ENCODE results near the gene HSPG2.
A peak's percentile ranks its signal among the peaks of the same experiment; 100 is the strongest.
"Not testable (repeated sequence)": the region's sequence is repeated elsewhere in the genome, so short reads cannot be mapped to it uniquely, and the experiment has no call there.

HSPG2 gene

DNA sequence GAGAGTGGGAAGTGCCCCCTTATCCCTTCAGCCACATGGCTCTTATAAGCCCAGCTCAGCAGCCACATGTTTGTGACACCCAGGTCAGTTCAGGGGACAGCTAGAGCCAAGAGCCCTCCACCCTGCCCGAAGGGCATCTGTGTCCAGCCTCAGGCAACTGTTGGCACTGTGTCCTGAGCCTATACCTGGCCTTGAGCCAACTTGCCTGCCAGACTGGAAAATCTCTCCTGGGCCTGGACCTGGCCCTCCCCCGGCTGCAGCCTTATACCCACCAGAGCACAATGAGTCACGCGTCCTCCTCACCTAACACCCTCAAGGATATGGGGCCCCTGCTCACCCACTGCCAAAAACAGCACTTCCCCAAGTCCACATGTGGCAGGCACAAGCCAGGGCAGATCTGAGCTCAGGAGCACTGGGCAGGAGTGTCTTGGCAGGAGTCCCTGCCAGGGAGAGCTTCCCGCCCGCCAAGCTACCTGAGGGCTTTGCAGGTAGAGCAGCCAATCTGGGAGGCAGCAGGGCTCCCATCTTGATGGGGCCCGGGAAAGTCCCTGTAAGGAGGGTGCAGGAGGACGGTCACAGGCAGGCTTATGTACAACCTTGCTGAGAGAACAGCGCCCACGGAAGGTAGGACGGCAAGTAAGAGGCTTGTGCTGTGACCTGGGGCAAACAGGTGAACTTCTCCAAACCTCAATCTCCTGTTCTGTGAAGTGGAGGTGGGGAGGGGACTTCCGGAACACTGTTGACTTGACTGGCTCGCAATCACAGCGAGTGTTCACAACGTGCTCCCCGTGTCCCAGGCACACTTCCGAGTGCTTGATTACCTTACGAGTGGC is 19.8 kb upstream of the HSPG2 start:
- DNase-seq (ENCODE audit: low read depth in 1 of 2, low spot score in 1 of 2): peak in 1 of 2 donors; percentile 24

DNA sequence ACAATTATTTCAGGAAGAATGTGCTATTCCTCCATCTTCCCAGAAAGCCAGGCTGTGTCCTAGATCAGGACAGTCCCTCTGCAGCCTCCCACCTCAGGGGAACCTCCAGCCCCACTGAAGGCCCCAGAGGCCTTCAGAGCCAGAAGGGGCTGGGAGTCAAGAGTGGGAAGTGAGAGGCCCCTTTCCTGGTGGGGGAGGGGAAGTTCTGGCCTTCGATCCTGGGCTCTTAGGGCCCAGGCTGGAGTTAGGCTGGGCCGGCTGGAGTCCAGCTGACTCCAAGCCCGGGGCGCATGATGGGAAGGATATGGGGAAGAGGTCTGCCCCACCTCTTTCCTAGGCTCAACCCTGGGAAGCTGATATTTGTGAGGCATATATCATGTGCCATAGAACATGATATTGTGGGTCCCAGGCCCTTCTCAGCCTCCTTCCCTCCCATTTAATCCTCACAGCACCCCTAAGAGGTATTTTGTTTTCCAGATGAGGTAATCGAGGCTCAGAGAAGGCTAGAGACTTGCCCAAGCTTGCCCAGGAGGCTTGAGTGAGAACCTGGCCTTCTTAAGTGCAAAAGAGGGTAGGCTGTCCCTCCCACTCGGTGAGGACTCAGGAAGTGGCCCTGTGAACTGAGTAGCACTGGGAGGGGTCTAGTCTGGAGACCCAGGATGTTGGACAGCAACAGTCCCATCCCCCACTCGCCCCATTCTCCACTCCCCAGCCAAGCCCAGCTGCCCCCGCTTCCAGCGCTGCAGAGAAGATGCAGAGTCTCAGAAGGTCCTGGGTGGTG is 18.6 kb upstream of the HSPG2 start:
- no peak for DNase-seq (ENCODE audit: low read depth in 1 of 2, low spot score in 1 of 2)

DNA sequence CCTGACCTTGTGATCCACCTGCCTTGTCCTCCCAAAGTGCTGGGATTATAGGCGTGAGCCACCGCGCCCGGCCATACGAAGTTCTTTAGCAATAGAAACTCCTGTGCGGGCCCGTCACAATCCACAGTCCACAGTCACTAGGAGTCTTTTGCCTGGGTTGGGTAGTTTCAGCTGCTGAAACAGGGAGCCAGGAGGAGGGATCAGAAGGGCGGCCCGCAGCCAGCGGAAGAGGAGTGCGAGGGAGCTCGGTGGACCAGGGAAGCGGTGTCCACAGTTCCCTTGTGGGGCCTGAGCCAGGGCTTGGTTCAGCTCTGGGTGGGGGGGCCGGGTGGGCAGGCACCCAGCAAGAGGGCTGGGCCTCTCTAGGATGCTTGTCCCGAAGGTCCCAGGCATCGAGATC is 17.9 kb upstream of the HSPG2 start:
- DNase-seq (ENCODE audit: low read depth in 1 of 2, low spot score in 1 of 2): no peak

DNA sequence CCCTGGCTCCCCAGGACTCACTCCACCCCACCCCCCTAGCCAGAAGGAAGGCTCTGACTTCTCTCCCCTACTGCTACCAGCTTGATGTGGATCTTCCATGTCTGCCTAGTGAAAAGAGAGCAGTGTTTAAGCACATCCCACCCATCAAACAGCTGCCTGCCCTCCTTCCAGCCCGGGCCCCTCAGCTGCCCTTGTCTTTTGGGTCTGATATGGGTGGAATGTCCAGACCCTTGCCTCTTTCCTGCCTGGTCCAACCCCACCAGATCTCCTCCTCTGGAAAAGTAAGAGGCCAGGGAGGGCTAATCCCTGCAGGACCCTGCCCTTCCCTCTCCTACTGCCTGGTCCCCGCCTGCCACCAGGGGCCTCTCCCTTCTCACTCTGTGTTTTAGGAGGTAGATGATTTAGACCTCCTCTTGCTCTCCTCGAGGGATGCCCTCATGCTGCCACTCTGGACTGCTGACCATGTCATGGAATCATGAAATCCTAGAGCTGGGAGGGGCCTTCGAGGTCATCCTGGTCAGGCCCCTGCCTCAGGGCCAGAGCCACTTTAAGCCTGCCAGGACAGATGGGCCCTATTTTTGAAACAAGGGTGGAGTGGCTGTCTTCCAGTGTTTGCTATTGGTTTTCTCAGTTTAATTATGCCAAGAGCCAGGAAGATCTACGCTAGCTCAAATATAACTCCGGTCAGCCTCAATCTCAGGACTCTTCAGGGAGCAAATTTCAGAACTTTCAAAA is 15.8 kb upstream of the HSPG2 start:
- no peak for DNase-seq (ENCODE audit: low read depth in 1 of 2, low spot score in 1 of 2)

DNA sequence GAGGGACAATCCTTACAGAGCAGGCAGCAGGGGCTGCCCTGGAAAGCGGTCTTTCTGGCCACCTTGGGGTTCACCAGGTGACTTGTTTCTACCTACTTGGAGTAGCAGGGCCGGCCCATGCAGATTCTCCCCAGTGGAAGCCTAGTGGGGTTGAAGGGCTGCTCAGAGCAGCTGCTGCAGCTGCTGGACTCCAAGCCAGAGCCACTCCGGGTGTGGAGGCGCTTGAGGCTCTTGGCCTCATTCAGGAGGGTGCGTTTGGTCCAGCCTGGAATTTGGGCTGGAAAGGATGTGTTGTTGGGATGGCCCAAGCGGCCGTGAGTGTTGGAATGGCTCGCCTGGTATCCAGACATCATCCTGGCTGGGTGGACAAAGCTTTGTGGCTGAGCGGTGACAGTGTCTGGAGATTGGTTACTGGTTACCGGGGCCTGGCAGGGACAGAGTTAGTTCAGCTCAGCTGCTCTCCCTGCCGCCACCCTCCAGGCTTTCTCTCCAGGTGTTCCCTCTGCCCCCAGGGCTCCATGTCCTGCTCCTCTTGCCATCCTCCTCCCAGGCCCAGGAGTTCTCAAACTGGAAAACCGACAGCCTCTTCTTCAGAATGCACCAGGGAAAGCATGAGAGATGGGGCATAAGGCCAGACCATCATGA is 14.2 kb upstream of the HSPG2 start:
- no peak for DNase-seq (ENCODE audit: low read depth in 1 of 2, low spot score in 1 of 2)

DNA sequence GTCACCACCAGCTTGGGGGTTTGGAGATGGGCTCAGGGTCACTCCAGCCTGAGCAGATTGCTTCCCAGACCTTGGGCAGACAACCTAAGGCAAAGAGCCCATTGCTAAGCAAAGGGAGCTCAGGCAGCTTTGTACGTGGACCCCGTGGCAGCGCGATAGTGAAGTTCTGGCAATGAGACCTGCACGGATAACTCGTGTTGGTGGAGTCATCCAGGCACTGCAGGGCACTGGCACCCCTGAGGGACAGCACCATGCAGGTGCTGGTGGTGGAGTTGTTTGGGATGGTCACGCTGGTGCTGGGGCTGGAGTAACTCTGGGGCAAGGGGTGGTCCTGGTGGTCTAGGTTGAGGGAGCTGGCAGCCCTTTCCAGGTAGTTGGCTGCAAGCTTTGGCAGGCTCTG is 13.6 kb upstream of the HSPG2 start:
- DNase-seq (ENCODE audit: low read depth in 1 of 2, low spot score in 1 of 2): no peak

DNA sequence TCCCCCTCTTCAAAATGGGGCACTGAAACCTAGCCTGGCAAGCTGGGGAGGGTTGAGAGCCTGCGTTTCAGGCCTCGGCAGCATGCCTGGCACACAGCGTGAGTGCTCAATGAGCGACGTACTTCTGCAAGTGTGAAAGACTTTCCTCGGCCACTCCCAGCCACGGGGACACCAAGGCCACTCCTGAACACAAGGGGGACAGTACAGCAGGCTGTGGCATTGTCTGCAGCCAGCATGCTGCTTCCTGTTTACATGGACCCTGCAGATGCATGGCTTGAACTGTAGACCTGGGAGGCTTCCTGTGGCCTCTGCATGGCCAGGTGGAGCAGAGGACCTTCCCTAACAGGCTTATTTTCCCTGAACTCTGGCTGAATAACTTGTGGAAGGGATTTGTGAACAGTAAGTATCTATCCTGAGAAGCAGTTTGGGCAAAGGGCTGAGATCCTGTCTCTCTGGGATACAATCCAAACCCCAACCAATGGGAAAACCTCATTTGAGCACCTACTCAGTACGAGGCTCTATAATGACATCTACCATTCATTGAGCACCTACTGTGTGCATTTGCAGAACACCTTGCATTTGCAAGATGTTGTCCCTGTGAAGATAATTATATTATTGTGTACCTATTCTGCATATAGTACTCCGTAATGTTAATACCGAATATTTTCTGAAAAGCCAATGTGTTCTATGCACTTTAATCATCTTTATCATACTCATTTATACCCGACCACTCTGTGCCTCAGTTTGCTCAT is 9.9 kb upstream of the HSPG2 start:
- DNase-seq (ENCODE audit: low read depth in 1 of 2, low spot score in 1 of 2): no peak

DNA sequence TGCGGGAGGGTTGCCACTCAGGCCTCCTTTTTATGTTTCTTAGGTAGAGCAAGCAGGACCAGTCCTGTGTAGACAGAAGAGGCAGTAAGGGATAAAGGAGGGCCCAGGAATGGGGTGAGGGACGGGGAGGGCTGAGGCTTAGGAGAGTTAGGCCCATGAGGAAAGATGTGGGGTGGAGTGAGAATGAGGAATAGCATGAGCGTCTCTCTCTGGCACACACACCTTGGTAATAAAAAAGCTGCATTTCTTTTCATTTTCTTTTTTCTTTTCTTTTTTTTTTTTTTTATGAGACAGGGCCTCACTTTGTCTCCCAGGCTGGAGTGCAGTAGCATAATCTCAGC is 7.6 kb upstream of the HSPG2 start:
- no peak for DNase-seq (ENCODE audit: low read depth in 1 of 2, low spot score in 1 of 2)

DNA sequence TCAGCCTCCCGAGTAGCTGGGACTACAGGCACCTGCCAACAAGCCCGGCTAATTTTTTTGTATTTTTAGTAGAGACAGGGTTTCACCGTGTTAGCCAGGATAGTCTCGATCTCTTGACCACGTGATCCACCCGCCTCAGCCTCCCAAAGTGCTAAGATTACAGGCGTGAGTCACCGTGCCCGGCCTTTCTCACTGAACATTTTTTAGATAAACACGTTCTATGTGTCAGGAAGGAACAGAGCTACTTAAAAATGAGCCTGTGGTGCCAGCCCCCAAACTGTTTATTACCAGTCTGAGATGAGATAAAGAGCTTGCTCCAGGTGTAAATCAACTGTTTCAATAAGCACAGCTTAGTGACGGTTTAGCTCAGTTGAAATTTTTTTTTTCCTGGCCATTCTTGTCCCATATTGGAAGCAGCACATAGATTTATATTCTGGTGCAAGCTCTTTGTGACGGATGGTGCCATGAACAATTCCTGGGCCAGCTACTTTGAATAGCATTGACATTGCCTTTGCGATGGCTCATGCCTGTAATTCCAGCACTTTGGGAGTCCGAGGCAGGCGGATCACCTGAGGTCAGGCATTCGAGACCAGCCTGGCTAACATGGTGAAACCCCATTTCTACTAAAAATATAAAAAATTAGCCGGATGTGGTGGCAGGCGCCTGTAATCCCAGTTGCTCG is 6.0 kb upstream of the HSPG2 start:
- not testable (repeated sequence) for DNase-seq (ENCODE audit: low read depth in 1 of 2, low spot score in 1 of 2)

DNA sequence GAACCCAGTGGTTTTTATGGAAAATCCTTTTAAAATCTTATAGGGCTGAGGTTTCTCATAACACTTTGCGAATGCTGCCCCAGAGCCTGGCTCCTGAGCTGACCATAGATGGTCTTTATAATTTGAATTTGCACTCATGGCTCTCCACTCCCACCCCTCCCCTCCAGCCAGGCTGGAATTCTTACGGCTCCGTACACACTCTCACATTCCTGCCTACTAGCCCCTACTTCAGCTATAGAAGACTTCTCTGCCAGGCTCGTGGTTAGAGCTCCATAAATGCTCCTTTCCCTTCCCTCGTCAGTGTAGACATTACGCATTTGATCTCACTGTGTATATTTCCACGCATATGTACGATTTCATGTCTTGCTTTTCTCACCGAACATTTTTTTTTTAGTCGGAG is 5.4 kb upstream of the HSPG2 start:
- DNase-seq (ENCODE audit: low read depth in 1 of 2, low spot score in 1 of 2): no peak

DNA sequence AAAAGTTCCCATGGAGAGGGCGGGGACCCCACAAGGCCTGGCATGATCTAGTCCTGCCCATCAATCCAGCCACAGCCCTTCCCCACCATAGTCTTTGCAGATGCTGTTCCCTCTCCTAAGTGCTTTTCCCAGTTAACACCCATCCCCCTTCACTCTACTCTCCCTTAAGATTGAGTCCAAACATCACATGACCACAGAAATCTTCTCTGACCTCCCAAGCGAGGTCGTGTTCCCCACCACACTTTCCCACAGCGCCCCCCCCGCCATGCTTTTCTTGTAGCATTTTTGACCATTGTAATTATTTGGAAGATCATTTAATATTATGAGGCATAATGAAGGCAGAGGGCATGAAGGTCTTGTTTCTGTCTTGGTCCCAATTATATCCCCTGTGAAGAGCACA is 4.3 kb upstream of the HSPG2 start:
- no peak for DNase-seq (ENCODE audit: low read depth in 1 of 2, low spot score in 1 of 2)

DNA sequence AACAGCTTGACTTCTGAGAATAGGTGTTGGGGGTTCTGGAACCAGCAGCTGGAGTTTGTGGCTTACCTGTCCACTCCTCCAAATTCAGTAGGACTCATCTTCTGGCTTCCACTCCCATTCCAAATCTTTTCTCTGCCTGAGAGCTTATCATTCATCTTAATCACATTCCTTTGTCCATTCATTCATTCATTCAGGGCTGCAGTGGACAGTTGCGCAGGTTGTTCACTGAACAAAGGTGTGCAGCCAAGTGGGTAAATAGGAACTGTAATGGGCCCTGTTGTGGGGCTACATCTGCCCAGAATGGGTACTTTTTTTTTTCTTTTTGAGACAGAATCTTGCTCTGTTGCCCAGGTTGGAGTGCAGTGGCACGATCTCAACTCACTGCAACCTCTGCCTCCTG is 3.4 kb upstream of the HSPG2 start:
- DNase-seq (ENCODE audit: low read depth in 1 of 2, low spot score in 1 of 2): no peak

DNA sequence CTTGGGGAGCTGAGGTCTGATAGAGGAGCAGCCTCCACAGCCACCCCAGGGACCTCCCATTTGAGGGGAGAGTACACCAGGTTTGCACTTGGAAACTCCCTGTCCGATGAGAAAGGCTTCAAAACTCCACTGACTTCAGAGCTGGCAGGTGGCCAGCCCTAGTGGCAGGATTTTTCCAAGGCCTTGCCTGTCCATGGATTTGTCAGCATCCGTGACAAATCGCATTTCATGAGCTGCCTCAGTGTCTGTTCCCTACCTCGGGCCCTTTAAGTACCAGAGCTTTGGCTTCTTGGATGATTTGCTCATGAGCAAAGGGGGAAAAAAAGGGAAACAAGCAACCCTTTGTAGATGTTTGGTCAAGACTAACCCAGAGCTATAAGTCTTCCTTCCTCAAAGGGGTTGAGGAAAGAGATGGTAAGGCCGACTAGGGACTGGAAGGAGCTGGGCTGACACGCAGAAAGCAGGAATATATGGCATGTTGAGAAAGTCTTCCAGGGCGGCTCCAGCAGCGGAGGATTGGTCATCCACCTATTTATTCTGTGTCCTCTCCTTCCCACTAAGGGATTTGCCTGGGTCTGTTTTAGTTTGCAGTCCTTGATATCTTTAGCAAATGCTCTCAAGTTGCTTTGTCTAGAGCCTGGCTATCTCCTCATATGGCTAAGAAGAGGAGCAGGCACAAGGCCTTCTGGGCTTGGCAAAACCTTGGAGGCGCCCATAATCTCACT is 2.7 kb upstream of the HSPG2 start:
- DNase-seq (ENCODE audit: low read depth in 1 of 2, low spot score in 1 of 2): no peak

DNA sequence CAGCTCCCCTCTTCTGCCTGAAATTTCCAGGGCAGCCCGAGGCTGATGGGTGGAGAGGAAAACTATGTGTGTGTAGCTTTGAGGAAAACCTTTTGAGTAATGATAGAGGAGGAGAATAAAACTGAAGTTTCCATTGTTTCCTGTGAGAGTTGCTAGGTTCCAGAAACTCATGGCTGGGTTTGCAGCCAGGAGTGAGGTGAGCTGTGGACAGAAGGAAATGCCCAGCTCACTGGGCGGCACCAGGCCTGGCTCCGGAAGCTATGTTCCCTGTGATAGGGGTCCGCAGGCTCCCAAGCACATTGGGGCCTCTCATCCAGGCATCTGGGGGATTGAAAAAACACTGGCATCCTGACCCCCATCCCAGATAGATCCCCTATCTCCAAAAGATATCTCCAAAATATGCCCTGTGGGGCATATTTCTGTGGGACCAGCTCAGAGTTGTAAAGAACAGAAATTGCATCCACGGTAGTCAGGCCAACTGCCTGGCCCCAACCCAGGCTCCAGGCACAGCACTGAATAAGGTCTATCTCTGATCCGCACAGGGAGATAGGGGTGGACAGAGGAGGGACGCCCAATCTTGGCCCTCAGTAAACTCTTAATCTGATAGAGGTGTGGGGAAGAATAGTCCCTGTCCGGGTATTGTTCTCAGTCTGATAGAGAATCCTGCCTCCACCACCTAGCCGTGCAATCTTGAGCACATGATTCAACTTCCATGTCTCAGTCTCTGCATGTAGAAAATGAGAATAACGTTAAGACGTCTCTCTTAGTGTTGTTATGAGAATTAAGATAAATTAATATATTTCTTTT is 1.8 kb upstream of the HSPG2 start:
- no peak for DNase-seq (ENCODE audit: low read depth in 1 of 2, low spot score in 1 of 2)

DNA sequence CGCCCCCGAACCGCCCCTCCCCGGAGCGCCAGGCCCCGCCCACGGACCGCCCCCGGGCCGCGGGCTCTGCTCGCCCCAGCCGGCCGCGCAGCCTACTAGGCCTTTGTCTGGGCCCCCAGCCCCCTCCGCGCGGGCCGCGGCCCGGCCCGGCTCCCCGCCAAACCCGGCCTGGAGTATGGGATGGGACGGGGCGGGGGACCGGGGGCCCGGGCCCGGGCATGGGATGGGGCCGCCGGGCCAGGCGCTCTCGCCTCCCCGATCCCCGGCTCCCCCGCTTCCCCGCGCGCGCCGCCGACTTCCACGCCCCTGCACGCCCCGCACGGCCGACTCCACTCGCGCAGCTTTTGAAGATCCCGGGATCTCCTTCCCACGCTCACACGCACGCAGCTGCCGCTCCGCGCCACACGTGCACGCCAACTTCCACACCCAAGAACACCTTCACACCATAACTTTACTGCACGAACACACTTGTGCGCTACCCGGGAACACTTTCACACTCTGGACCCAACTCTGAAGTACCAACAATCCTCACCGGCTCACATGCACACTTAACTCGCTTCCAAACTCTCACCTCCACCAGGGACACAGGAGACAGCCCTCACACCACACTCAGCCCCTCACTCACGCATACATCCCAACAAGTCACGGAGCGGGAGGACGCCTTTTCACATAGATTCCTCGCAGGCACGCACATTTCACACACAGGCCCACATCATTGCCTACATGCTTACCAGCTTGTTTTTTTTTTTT is 437 bp upstream of the HSPG2 start:
- peak; percentile 39 for DNase-seq (ENCODE audit: low read depth in 1 of 2, low spot score in 1 of 2)

DNA sequence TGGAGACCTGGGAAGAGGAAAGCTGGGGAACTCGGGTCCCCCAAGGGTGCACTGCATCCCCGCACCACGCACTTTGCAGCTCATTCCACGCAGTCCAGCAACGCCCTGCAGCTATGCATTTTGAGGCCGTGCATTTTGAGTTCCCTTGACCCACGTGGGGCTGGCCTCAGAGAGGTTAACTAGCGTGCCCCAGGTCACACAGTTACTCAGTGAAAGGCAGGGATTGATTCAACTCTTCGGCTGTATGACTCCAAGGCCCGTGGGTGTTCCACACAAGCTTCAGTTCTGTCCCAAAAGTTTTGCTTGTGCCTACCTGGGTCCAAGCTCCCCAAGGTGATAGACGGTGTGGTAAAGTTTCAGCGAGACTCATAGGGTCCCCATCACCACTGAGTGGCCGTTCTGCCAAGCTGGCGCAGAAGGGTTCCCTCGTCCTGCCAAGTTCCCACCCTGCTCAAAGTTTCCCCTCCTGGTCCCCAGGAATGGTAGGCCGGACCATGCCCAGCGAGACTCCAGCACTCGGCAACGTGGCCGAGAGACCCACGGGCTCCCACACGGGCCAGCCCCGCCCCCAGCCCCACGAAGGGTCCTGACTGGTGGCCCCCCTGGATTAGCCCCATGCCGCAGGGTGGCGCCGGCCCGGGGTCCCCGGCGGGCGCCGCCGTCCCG is 611 bp downstream of the HSPG2 start:
- no peak for DNase-seq (ENCODE audit: low read depth in 1 of 2, low spot score in 1 of 2)

DNA sequence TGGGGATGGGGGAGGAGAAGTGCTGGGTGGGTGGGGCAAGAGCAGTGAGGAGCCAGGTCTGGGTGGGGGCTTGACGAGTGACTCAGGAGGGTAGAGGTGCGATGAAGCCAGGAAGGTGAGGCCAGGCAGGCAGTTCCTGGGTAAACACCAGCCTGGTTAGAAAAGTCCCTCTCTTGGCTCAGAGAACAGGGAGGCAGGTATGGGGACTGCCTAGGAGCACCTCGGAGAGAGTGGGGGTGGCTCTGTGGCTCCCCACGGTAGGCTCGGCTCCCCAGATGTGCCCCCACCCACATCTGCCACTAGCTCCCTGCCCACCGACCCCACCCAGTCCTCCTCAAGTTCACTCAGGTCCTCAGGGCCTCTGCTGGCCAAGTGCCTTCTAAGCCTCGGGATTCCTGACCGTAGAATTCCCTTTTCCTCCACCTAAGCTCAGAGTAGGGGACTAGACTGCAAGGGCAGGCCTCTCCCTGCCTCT is 1.2 kb downstream of the HSPG2 start:
- no peak for DNase-seq (ENCODE audit: low read depth in 1 of 2, low spot score in 1 of 2)

Data from activated CD4-positive, alpha-beta T cell treated with anti-CD3 and anti-CD28 coated beads, Interleukin-2, amount 50 U/mL, for 24 hours (primary cell).